Rectal smooth muscle tissue (tissue), 1 donor: Measurements from ENCODE around the gene CSHL1.
"Not testable (repeated sequence)": the region's sequence is repeated elsewhere in the genome, so short reads cannot be mapped to it uniquely, and the experiment has no call there.

Source experiments
- H3K27ac ChIP-seq: one replicate; pipeline ENCODE4 v1.7.0; 2013; ENCODE audit warnings: low read depth, low read length, inconsistent platforms
- H3K27me3 ChIP-seq: one replicate; pipeline ENCODE4 v1.7.0; 2013; ENCODE audit warnings: low read length; ENCODE audit not compliant: control insufficient read depth, insufficient read depth
- H3K36me3 ChIP-seq: one replicate; pipeline ENCODE4 v1.7.0; 2013; ENCODE audit warnings: low read length; ENCODE audit not compliant: control insufficient read depth, insufficient read depth
- H3K4me1 ChIP-seq: one replicate; pipeline ENCODE4 v1.7.0; 2013; ENCODE audit warnings: low read length; ENCODE audit not compliant: control insufficient read depth, insufficient read depth
- H3K4me3 ChIP-seq: one replicate; pipeline ENCODE4 v1.7.0; 2013; ENCODE audit warnings: low read length
- H3K9ac ChIP-seq: one replicate; pipeline ENCODE4 v1.7.0; 2013; ENCODE audit warnings: low read length

CSHL1 gene

GRCh38 chr17:63885119-63885518 lies 25.9 kb downstream of the CSHL1 start:
- not testable (repeated sequence) for H3K27me3 ChIP-seq, H3K27ac ChIP-seq, H3K4me3 ChIP-seq, H3K9ac ChIP-seq, H3K4me1 ChIP-seq, H3K36me3 ChIP-seq

- not testable (repeated sequence) for H3K27me3 ChIP-seq, H3K27ac ChIP-seq, H3K36me3 ChIP-seq, H3K4me3 ChIP-seq, H3K9ac ChIP-seq, H3K4me1 ChIP-seq
These were observed 28.4 kb downstream of the CSHL1 start for GRCh38 chr17:63882626-63883126.

GRCh38 chr17:63881935-63882601 lies 29.0 kb downstream of the CSHL1 start, which contains the start of gene GH2:
TSS of gene GH2 (minus strand) at chr17:63881944. CDS start at chr17:63881801, 143 bp downstream.
- Histone ChIP-seq H3K4me3 (no peak within 1 kb of the TSS), H3K36me3 (no peaks in the 10 kb centered on the region), H3K9ac (no peak within 1 kb of the TSS), H3K27me3 (no peaks in the 10 kb centered on the region), H3K27ac (no peak within 1 kb of the TSS), H3K4me1 (no peaks in the 10 kb centered on the region)

GRCh38 chr17:63881337-63881736 lies 29.7 kb downstream of the CSHL1 start:
- not testable (repeated sequence) for H3K9ac ChIP-seq, H3K36me3 ChIP-seq, H3K27ac ChIP-seq, H3K4me3 ChIP-seq, H3K4me1 ChIP-seq, H3K27me3 ChIP-seq

- Histone ChIP-seq H3K4me1 (no peaks in the 10 kb centered on the region), H3K9ac (no peak overlapping the region), H3K27me3 (no peaks in the 10 kb centered on the region), H3K4me3 (no peak overlapping the region), H3K36me3 (no peaks in the 10 kb centered on the region), H3K27ac (no peak overlapping the region)
These were observed 30.4 kb downstream of the CSHL1 start for GRCh38 chr17:63880706-63881105.

- H3K27me3 ChIP-seq, H3K9ac ChIP-seq, H3K4me3 ChIP-seq, H3K27ac ChIP-seq, H3K4me1 ChIP-seq, H3K36me3 ChIP-seq: not testable (repeated sequence)
These were observed 32.6 kb downstream of the CSHL1 start for GRCh38 chr17:63878413-63878812.

- not testable (repeated sequence) for H3K27me3 ChIP-seq, H3K36me3 ChIP-seq, H3K9ac ChIP-seq, H3K4me3 ChIP-seq, H3K4me1 ChIP-seq, H3K27ac ChIP-seq
These were observed 36.4 kb downstream of the CSHL1 start for GRCh38 chr17:63874693-63875092.

- H3K27ac ChIP-seq, H3K36me3 ChIP-seq, H3K9ac ChIP-seq, H3K27me3 ChIP-seq, H3K4me3 ChIP-seq, H3K4me1 ChIP-seq: not testable (repeated sequence)
These were observed 36.9 kb downstream of the CSHL1 start for GRCh38 chr17:63874061-63874626.

- not testable (repeated sequence) for H3K27me3 ChIP-seq, H3K4me3 ChIP-seq, H3K27ac ChIP-seq, H3K9ac ChIP-seq, H3K4me1 ChIP-seq, H3K36me3 ChIP-seq
These were observed 37.5 kb downstream of the CSHL1 start, which contains the start of gene CSH2 for GRCh38 chr17:63873577-63873976. TSS of gene CSH2 (minus strand) at chr17:63873677. CDS start at chr17:63873614, 63 bp downstream.

- H3K36me3 ChIP-seq, H3K9ac ChIP-seq, H3K4me3 ChIP-seq, H3K27me3 ChIP-seq, H3K4me1 ChIP-seq, H3K27ac ChIP-seq: not testable (repeated sequence)
These were observed 39.3 kb downstream of the CSHL1 start for GRCh38 chr17:63871646-63872365.

GRCh38 chr17:63870292-63870665 lies 40.8 kb downstream of the CSHL1 start:
- not testable (repeated sequence) for H3K27ac ChIP-seq, H3K9ac ChIP-seq, H3K36me3 ChIP-seq, H3K4me3 ChIP-seq, H3K27me3 ChIP-seq, H3K4me1 ChIP-seq

- not testable (repeated sequence) for H3K4me3 ChIP-seq, H3K27ac ChIP-seq, H3K36me3 ChIP-seq, H3K4me1 ChIP-seq, H3K9ac ChIP-seq, H3K27me3 ChIP-seq
These were observed 41.4 kb downstream of the CSHL1 start for GRCh38 chr17:63869491-63870291.
